Hepatocyte (in vitro differentiated cells): Measurements from ENCODE around the gene CDC42BPB. TPM values are rescaled to one million over a fixed set of nuclear protein-coding genes. Genes with fewer than 3 reads are reported as not detected.
A peak's percentile ranks its signal among the peaks of the same experiment; 100 is the strongest.

Experiments used
- DNase-seq: peaks from one replicate; pipeline ENCODE4 v3.0.0-alpha.2; 2016; ENCODE audit warnings: low spot score
- H2AFZ ChIP-seq: fragments of 200-600 bp; sonication (generic); 2 replicates; pipeline ENCODE4 v1.6.0; 2016; ENCODE audit warnings: antibody characterized with exemption, mild to moderate bottlenecking
- H3K27ac ChIP-seq: fragments of 200-600 bp; sonication (generic); 2 replicates; pipeline ENCODE4 v1.5.1; 2016; ENCODE audit warnings: mild to moderate bottlenecking
- H3K27me3 ChIP-seq: fragments of 200-600 bp; sonication (generic); 2 replicates; pipeline ENCODE4 v1.6.1; 2016
- H3K36me3 ChIP-seq: fragments of 200-600 bp; sonication (generic); replicated peaks from 2 replicates; pipeline ENCODE4 v1.5.1; 2016; ENCODE audit warnings: low read depth; ENCODE audit not compliant: insufficient read depth
- H3K4me1 ChIP-seq: fragments of 200-600 bp; sonication (generic); 2 replicates; pipeline ENCODE4 v1.5.1; 2016; ENCODE audit warnings: mild to moderate bottlenecking, moderate library complexity; ENCODE audit not compliant: insufficient read depth
- H3K4me2 ChIP-seq: fragments of 200-600 bp; sonication (generic); 2 replicates; pipeline ENCODE4 v1.6.0; 2016
- H3K4me3 ChIP-seq: fragments of 200-600 bp; sonication (generic); 2 replicates; pipeline ENCODE4 v1.5.1; 2016; ENCODE audit warnings: mild to moderate bottlenecking
- H3K79me2 ChIP-seq: fragments of 200-600 bp; sonication (generic); 2 replicates; pipeline ENCODE4 v1.6.0; 2017; ENCODE audit warnings: mild to moderate bottlenecking
- H3K9me2 ChIP-seq: fragments of 200-600 bp; sonication (generic); replicated peaks from 2 replicates; pipeline ENCODE4 v1.6.0; 2017; ENCODE audit warnings: mild to moderate bottlenecking; ENCODE audit not compliant: insufficient read depth
- H3K9me3 ChIP-seq: fragments of 200-600 bp; sonication (generic); 2 replicates; pipeline ENCODE4 v1.5.1; 2016; ENCODE audit warnings: low read depth, mild to moderate bottlenecking
- H4K20me1 ChIP-seq: fragments of 200-600 bp; sonication (generic); 2 replicates; pipeline ENCODE4 v1.6.0; 2016; ENCODE audit warnings: mild to moderate bottlenecking; ENCODE audit not compliant: insufficient read depth, poor library complexity, severe bottlenecking
- EZH2 ChIP-seq: fragments of 200-600 bp; sonication (generic); IDR thresholded peaks from 2 replicates; pipeline ENCODE4 v1.6.1; 2016; ENCODE audit warnings: antibody characterized with exemption, mild to moderate bottlenecking, borderline replicate concordance
- EZH2phosphoT487 ChIP-seq: fragments of 200-600 bp; sonication (generic); IDR thresholded peaks from one replicate; pipeline ENCODE4 v1.6.1; 2018; ENCODE audit warnings: antibody characterized with exemption, mild to moderate bottlenecking, low read depth, moderate library complexity; ENCODE audit not compliant: unreplicated experiment, severe bottlenecking
- WGBS: methylation state at CpG from one replicate; pipeline ENCODE4 v1.1.6; 2016; ENCODE audit warnings: low lambda C conversion rate; ENCODE audit errors: missing lambda C conversion rate; 5-methylcytosine and 5-hydroxymethylcytosine counted together
- polyA plus RNA-seq: library from polyadenylated mRNA; unstranded; fragments of >200 nt; fragmentation: Nextera tagmentation; extraction: Ambion mirVana; gene quantifications from 2 replicates; pipeline ENCODE4 v1.2.1, GENCODE V29; 2016
- total RNA-seq: library from RNA; depleted of rRNA; stranded (reverse); fragments of >200 nt; gene quantifications from 2 replicates; pipeline ENCODE4 v1.2.3, GENCODE V29; 2014
- TF ChIP-seq, protein P1 (sequence below): fragments of 200-600 bp; sonication (generic); IDR thresholded peaks from 2 replicates; pipeline ENCODE4 v1.5.1; 2016; ENCODE audit warnings: antibody characterized with exemption, mild to moderate bottlenecking; ENCODE audit not compliant: poor library complexity

Gene CDC42BPB
- total and polyA plus RNA-seq, 2 experiments from 2014 or later: 10.2 to 60.6 TPM

DNA sequence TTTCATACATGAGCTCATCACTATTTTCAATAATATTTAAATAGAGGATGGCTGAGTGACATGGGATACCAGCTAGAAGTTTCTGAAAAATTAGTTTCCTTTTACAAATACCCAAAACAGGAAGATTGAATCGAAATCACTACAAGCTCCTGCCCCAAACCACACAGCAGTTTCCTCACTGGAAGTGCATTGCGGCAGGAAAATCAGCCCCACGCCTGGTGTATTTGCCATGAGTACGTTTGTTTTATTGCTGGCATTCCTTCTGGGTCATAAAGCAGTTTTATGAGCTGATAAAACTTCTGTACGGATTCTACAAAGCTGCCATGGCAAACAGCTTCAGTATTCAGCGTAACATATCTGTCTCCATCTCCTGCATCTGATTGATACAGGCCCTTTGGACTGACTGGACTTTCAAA lies 23.7 kb downstream of the CDC42BPB start:
- H4K20me1 ChIP-seq: peaks cover 72% of the 10 kb centered on the region
- H3K79me2 ChIP-seq: peaks cover 87% of the 10 kb centered on the region
- TF ChIP-seq EZH2: no peak
- TF ChIP-seq EZH2phosphoT487: no peak
- TF ChIP-seq, protein P1, sequence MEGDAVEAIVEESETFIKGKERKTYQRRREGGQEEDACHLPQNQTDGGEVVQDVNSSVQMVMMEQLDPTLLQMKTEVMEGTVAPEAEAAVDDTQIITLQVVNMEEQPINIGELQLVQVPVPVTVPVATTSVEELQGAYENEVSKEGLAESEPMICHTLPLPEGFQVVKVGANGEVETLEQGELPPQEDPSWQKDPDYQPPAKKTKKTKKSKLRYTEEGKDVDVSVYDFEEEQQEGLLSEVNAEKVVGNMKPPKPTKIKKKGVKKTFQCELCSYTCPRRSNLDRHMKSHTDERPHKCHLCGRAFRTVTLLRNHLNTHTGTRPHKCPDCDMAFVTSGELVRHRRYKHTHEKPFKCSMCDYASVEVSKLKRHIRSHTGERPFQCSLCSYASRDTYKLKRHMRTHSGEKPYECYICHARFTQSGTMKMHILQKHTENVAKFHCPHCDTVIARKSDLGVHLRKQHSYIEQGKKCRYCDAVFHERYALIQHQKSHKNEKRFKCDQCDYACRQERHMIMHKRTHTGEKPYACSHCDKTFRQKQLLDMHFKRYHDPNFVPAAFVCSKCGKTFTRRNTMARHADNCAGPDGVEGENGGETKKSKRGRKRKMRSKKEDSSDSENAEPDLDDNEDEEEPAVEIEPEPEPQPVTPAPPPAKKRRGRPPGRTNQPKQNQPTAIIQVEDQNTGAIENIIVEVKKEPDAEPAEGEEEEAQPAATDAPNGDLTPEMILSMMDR: no peak
- peak overlapping the region; percentile 47 for H3K27ac ChIP-seq
- H3K9me2 ChIP-seq: no peaks in the 10 kb centered on the region
- peak; percentile 74 for DNase-seq
- H3K36me3 ChIP-seq: no peaks in the 10 kb centered on the region
- H2AFZ ChIP-seq: no peak overlapping the region
- H3K4me1 ChIP-seq: peaks cover 25% of the 10 kb centered on the region
- H3K4me3 ChIP-seq: no peak overlapping the region
- H3K4me2 ChIP-seq: peak overlapping the region; percentile 62
- WGBS: 20% methylated on average over 6 of the region's 6 CpGs
- H3K27me3 ChIP-seq: no peaks in the 10 kb centered on the region
- H3K9me3 ChIP-seq: no peaks in the 10 kb centered on the region

DNA sequence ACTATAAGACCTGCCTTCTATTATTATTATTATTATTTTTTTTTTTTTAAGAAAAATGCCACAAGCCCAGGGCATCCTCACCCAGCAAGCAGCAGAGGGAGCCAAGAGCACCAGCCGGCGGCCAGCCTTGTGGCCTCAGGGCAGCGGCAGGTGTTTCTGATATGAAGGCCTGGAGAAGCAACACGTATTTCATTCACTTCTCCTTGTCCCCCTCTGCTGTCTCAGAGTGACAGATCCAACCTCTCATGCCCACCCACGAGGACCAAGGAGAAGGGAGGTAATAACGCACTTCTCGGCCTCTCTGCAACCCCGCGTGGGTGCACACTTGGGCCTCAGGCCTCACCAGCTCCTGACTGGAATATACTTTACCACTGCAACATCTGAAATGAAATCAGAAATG lies 25.4 kb downstream of the CDC42BPB start:
- peak; percentile 50 for DNase-seq
- Histone ChIP-seq H3K27me3 (no peaks in the 10 kb centered on the region), H3K4me1 (peaks cover 25% of the 10 kb centered on the region), H3K4me3 (no peak overlapping the region), H3K79me2 (peaks cover 87% of the 10 kb centered on the region), H3K9me2 (no peaks in the 10 kb centered on the region), H4K20me1 (peaks cover 84% of the 10 kb centered on the region), H2AFZ (no peak overlapping the region), H3K27ac (peak overlapping the region; percentile 2), H3K36me3 (no peaks in the 10 kb centered on the region), H3K4me2 (peak overlapping the region; percentile 55), H3K9me3 (no peaks in the 10 kb centered on the region)
- TF ChIP-seq, protein P1: peak; percentile 19
- TF ChIP-seq EZH2phosphoT487 (no peak), EZH2 (no peak)
- 74% methylated on average over 9 of the region's 9 CpGs for WGBS

DNA sequence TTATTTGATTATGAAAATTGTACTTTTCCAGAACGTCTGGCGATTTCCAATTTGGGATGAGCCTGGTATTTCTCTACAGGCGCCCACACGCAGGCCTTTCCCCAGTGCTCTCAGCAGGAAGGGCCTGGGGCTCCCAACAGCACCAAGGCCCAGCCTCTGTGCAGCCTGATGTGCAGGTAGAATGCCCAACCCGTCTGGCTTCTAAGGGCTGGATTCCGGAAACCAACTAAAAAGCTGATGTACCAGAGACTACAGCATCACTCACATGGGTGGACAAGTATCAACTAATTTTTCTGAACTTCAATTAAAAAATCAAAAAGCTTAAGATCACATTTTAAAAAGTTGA lies 25.8 kb downstream of the CDC42BPB start:
- Histone ChIP-seq H3K4me2 (peak overlapping the region; percentile 55), H3K4me1 (peaks cover 25% of the 10 kb centered on the region), H2AFZ (no peak overlapping the region), H3K79me2 (peaks cover 87% of the 10 kb centered on the region), H3K27me3 (no peaks in the 10 kb centered on the region), H4K20me1 (peaks cover 82% of the 10 kb centered on the region), H3K4me3 (no peak overlapping the region), H3K36me3 (no peaks in the 10 kb centered on the region), H3K27ac (peak overlapping the region; percentile 2), H3K9me2 (no peaks in the 10 kb centered on the region), H3K9me3 (no peaks in the 10 kb centered on the region)
- no peak for DNase-seq
- TF ChIP-seq EZH2phosphoT487 (no peak), EZH2 (no peak)
- TF ChIP-seq, protein P1: no peak
- WGBS: 48% methylated on average over 6 of the region's 6 CpGs
